Measurements from ENCODE around the gene UNC13A. TPM values are rescaled to one million over a fixed set of nuclear protein-coding genes. Genes with fewer than 3 reads are reported as not detected.

Gene UNC13A
- total RNA-seq, 1 donor from 2014 or later = 1.3 TPM

GRCh38 chr19:17584132-17584531, 104.0 kb downstream of the UNC13A start:
- Histone ChIP-seq H4K20me1 (ENCODE audit: low read depth) (peaks cover 13% of the 10 kb centered on the region), H3K4me2 (no peak overlapping the region), H3K27me3 (no peaks in the 10 kb centered on the region), H3K9me3 (ENCODE audit: low read depth) (no peaks in the 10 kb centered on the region), H3K9ac (no peak overlapping the region), H3K79me2 (ENCODE audit: low read depth) (no peaks in the 10 kb centered on the region), H3K4me1 (no peaks in the 10 kb centered on the region), H2AFZ (replicated peaks) (no peak overlapping the region), H3F3A (ENCODE audit: low read depth) (peaks cover 8% of the 10 kb centered on the region), H3K27ac (no peak overlapping the region), H3K4me3 (no peak overlapping the region), H3K36me3 (no peaks in the 10 kb centered on the region)
- no peak for DNase-seq (ENCODE audit: low spot score)
- Mint-ChIP-seq H3K27ac (no peak overlapping the region), H3K4me1 (peaks cover 10% of the 10 kb centered on the region), H3K36me3 (peaks cover 13% of the 10 kb centered on the region), H3K4me3 (no peak overlapping the region), H3K9me3 (no peaks in the 10 kb centered on the region), H3K27me3 (ENCODE audit: insufficient read depth, low read depth) (peaks cover 7% of the 10 kb centered on the region)
- TF ChIP-seq EZH2phosphoT487 (IDR thresholded peaks at IDR 0.05) (no peak), EZH2 (IDR thresholded peaks at IDR 0.05) (no peak), CTCF (IDR thresholded peaks at IDR 0.05) (no peak)

GRCh38 chr19:17582613-17583012, 105.5 kb downstream of the UNC13A start:
- no peak overlapping the region for H3K4me3 ChIP-seq
- Mint-ChIP-seq H3K9me3 (no peaks in the 10 kb centered on the region), H3K27ac (no peak overlapping the region), H3K36me3 (peaks cover 16% of the 10 kb centered on the region), H3K4me1 (peaks cover 11% of the 10 kb centered on the region), H3K4me3 (no peak overlapping the region), H3K27me3 (ENCODE audit: insufficient read depth, low read depth) (peaks cover 7% of the 10 kb centered on the region)
- no peak overlapping the region for H3K27ac ChIP-seq
- no peak overlapping the region for H2AFZ ChIP-seq (replicated peaks)
- peaks cover 9% of the 10 kb centered on the region for H3F3A ChIP-seq (ENCODE audit: low read depth)
- H3K36me3 ChIP-seq = no peaks in the 10 kb centered on the region
- peaks cover 22% of the 10 kb centered on the region for H4K20me1 ChIP-seq (ENCODE audit: low read depth)
- no peak for DNase-seq (ENCODE audit: low spot score)
- H3K9ac ChIP-seq = no peak overlapping the region
- no peak for TF ChIP-seq CTCF (IDR thresholded peaks at IDR 0.05)
- no peak for TF ChIP-seq EZH2phosphoT487 (IDR thresholded peaks at IDR 0.05)
- no peak for TF ChIP-seq EZH2 (IDR thresholded peaks at IDR 0.05)
- no peaks in the 10 kb centered on the region for H3K27me3 ChIP-seq
- no peak overlapping the region for H3K4me2 ChIP-seq
- no peaks in the 10 kb centered on the region for H3K4me1 ChIP-seq
- no peaks in the 10 kb centered on the region for H3K9me3 ChIP-seq (ENCODE audit: low read depth)
- no peaks in the 10 kb centered on the region for H3K79me2 ChIP-seq (ENCODE audit: low read depth)

GRCh38 chr19:17581211-17581874, 106.8 kb downstream of the UNC13A start:
- Histone ChIP-seq H3K79me2 (ENCODE audit: low read depth) (no peaks in the 10 kb centered on the region), H3F3A (ENCODE audit: low read depth) (peaks cover 9% of the 10 kb centered on the region), H4K20me1 (ENCODE audit: low read depth) (peaks cover 24% of the 10 kb centered on the region), H3K36me3 (no peaks in the 10 kb centered on the region), H3K9ac (no peak overlapping the region), H3K27ac (no peak overlapping the region), H3K4me1 (no peaks in the 10 kb centered on the region), H3K4me3 (no peak overlapping the region), H2AFZ (replicated peaks) (no peak overlapping the region), H3K9me3 (ENCODE audit: low read depth) (no peaks in the 10 kb centered on the region), H3K27me3 (no peaks in the 10 kb centered on the region), H3K4me2 (no peak overlapping the region)
- H3K4me1 Mint-ChIP-seq = peaks cover 17% of the 10 kb centered on the region
- H3K27me3 Mint-ChIP-seq (ENCODE audit: insufficient read depth, low read depth) = peaks cover 10% of the 10 kb centered on the region
- H3K9me3 Mint-ChIP-seq = no peaks in the 10 kb centered on the region
- TF ChIP-seq EZH2phosphoT487 (IDR thresholded peaks at IDR 0.05) (no peak), CTCF (IDR thresholded peaks at IDR 0.05) (no peak), EZH2 (IDR thresholded peaks at IDR 0.05) (no peak)
- peaks cover 19% of the 10 kb centered on the region for H3K36me3 Mint-ChIP-seq
- H3K27ac Mint-ChIP-seq = no peak overlapping the region
- DNase-seq (ENCODE audit: low spot score) = no peak
- H3K4me3 Mint-ChIP-seq = no peak overlapping the region
